ENCODE data around the gene SMIM29. TPM values are rescaled to one million over a fixed set of nuclear protein-coding genes. Genes with fewer than 3 reads are reported as not detected.

The SMIM29 gene
- total RNA-seq, 1 donor from 2014 or later, result 19.0 TPM

DNA sequence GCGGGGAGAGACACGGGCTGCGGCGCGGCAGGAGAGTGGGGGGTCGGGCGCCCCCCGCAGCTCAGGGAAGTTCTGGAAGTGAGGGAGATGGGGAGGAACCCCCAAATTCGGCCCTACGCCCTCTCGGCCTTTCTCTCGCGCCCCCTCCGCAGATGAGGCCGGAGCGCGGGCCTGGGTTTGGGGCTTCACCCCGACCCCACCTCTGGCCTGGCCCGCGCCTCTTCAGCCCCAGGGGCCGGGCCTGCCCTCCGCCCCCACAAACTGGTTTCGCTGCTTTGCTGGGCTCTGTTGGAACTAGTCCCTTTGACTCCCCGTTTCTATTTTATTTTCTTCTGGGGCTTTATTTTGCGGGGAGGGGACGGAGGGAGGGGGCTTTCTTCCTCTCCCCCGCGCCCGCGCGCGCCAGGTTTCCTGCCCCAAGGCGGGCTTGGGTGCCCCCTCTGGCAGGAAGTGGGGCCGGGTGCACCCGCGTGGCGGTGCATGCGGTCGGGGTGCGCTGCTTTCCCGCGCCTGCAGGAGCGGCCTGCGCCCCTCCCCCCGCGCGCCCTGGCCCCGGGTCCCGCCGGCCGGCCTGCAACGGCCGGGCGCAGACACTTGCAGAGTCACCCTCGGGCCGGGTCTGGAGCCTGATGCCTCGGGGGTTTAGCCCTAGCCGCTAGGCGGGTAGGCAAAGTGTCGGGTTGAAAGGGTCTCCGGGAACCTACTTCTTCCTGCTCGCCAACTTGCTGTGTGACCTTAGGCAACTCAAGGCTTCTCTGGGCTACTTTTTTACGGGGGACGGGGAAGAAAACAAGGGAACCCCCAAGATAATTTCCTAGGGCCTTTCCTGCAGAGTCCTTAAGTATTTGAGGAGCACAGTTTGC, 10.9 kb downstream of the SMIM29 start:
- peak; percentile 63 for DNase-seq (ENCODE audit: low spot score)
- Mint-ChIP-seq H3K27me3 (ENCODE audit: low read depth) (no peaks in the 10 kb centered on the region), H3K4me1 (ENCODE audit: low read depth) (peaks cover 14% of the 10 kb centered on the region), H3K9me3 (ENCODE audit: low read depth) (no peaks in the 10 kb centered on the region), H3K36me3 (ENCODE audit: low read depth) (peaks cover 1% of the 10 kb centered on the region), H3K4me3 (ENCODE audit: unreplicated experiment) (peak overlapping the region; percentile 65), H3K27ac (ENCODE audit: unreplicated experiment) (no peak overlapping the region)
- TF ChIP-seq, protein P1, sequence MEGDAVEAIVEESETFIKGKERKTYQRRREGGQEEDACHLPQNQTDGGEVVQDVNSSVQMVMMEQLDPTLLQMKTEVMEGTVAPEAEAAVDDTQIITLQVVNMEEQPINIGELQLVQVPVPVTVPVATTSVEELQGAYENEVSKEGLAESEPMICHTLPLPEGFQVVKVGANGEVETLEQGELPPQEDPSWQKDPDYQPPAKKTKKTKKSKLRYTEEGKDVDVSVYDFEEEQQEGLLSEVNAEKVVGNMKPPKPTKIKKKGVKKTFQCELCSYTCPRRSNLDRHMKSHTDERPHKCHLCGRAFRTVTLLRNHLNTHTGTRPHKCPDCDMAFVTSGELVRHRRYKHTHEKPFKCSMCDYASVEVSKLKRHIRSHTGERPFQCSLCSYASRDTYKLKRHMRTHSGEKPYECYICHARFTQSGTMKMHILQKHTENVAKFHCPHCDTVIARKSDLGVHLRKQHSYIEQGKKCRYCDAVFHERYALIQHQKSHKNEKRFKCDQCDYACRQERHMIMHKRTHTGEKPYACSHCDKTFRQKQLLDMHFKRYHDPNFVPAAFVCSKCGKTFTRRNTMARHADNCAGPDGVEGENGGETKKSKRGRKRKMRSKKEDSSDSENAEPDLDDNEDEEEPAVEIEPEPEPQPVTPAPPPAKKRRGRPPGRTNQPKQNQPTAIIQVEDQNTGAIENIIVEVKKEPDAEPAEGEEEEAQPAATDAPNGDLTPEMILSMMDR (IDR thresholded peaks at IDR 0.05), result peak; percentile 65

DNA sequence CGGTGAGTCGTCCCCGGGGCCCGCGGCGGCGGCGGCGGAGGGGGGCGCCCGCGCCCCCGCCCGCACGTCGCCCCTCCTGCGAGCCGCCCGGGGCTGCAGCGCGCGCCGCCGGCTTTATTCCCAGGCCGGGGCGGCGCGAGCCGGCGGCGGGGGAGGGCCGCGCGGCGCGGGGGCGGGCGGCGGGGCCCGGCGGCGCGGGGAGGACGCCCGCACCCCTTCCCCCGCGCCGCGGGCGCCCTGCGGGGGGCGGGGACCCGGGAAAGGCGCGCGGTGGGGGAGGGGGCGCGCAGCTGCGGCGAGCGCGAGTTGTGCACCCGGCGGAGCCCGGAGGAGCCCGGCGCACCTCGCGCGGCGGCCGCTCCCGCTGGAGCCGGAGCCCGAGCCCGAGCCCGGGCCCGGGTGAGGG, 11.5 kb downstream of the SMIM29 start:
- Mint-ChIP-seq H3K9me3 (ENCODE audit: low read depth) (no peaks in the 10 kb centered on the region), H3K27ac (ENCODE audit: unreplicated experiment) (no peak overlapping the region), H3K4me1 (ENCODE audit: low read depth) (peaks cover 9% of the 10 kb centered on the region), H3K27me3 (ENCODE audit: low read depth) (no peaks in the 10 kb centered on the region), H3K36me3 (ENCODE audit: low read depth) (peaks cover 1% of the 10 kb centered on the region), H3K4me3 (ENCODE audit: unreplicated experiment) (no peak overlapping the region)
- TF ChIP-seq, protein P1 (IDR thresholded peaks at IDR 0.05), result no peak
- DNase-seq (ENCODE audit: low spot score), result no peak

DNA sequence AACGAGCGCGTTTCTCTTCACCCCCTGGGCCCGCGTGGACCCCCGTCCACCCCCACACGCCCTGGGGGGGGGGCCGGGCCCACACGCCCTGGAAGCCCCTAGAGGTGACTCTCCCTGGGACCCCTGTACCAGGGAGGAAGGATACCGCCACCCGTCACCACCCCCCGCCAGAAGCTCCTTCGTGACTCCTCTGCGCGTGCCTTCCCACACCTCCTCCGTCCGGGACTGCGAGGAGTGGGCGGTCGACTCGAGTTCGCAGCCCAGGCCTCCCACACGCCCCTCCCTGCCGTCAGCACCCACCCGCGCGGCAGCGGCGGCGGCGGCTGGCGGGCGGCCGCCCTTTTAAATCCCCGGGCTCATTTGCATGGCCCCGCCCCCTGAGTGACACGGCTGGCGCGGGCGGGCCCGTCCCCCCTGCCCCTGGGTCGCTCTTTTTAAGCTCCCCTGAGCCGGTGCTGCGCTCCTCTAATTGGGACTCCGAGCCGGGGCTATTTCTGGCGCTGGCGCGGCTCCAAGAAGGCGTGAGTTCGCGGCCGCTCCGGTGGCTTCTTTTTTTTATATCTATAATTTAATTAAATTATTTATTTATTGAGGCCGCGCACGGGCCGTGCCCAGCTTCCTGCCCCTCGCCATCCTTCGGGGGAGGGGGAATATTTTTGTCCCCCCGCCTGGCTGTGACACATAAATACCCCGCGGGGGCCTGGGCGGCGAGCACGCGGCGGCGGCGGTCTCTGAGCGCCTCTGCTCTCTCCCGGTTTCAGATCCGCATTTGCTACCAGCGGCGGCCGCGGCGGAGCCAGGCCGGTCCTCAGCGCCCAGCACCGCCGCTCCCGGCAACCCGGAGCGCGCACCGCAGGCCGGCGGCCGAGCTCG, 12.1 kb downstream of the SMIM29 start, which contains the start of gene HMGA1:
Gene HMGA1, plus strand, starts transcription at position 431 of the 873 bp plus-strand sequence. CDS start 3,908 bp downstream, outside the sequence.
- peaks cover 9% of the 10 kb centered on the region for H3K4me1 Mint-ChIP-seq (ENCODE audit: low read depth)
- H3K4me3 Mint-ChIP-seq (ENCODE audit: unreplicated experiment), result peak within 1 kb of the TSS; percentile 65
- DNase-seq (ENCODE audit: low spot score), result peak; percentile 74
- H3K9me3 Mint-ChIP-seq (ENCODE audit: low read depth), result no peaks in the 10 kb centered on the region
- H3K27me3 Mint-ChIP-seq (ENCODE audit: low read depth), result no peaks in the 10 kb centered on the region
- H3K36me3 Mint-ChIP-seq (ENCODE audit: low read depth), result peaks cover 1% of the 10 kb centered on the region
- H3K27ac Mint-ChIP-seq (ENCODE audit: unreplicated experiment), result peak within 1 kb of the TSS; percentile 65
- TF ChIP-seq, protein P1 (IDR thresholded peaks at IDR 0.05), result no peak

DNA sequence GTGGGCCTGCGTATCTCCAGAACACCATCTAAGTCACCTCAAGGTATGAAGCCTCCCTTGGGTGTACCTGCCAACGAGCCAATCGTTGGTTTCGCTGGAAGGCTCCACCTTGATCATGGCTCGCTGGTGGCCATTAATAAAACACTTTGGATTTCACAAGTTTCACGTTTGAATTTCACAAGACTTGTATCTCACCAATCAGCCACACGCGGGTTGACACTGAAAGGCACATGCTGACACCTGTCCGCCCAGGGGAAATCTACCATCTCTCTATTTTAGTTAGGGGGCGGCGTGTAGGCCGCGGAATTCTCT, 12.7 kb downstream of the SMIM29 start:
- Mint-ChIP-seq H3K9me3 (ENCODE audit: low read depth) (no peaks in the 10 kb centered on the region), H3K4me3 (ENCODE audit: unreplicated experiment) (peak overlapping the region; percentile 65), H3K4me1 (ENCODE audit: low read depth) (peaks cover 9% of the 10 kb centered on the region), H3K27me3 (ENCODE audit: low read depth) (no peaks in the 10 kb centered on the region), H3K36me3 (ENCODE audit: low read depth) (no peaks in the 10 kb centered on the region), H3K27ac (ENCODE audit: unreplicated experiment) (peak overlapping the region; percentile 65)
- TF ChIP-seq, protein P1 (IDR thresholded peaks at IDR 0.05), result no peak
- DNase-seq (ENCODE audit: low spot score), result no peak
